Stimulated activated CD8-positive, alpha-beta memory T cell treated with anti-CD3 and anti-CD28 coated beads, Interleukin-15, amount 100 ng/mL, for 24 hours (primary cell): Measurements from ENCODE around the gene FBXW8.

ENCODE experiments used
- DNase-seq: peaks from one replicate; pipeline ENCODE4 v3.0.0-alpha.2; 2020; ENCODE audit warnings: low read depth

The FBXW8 gene

DNA sequence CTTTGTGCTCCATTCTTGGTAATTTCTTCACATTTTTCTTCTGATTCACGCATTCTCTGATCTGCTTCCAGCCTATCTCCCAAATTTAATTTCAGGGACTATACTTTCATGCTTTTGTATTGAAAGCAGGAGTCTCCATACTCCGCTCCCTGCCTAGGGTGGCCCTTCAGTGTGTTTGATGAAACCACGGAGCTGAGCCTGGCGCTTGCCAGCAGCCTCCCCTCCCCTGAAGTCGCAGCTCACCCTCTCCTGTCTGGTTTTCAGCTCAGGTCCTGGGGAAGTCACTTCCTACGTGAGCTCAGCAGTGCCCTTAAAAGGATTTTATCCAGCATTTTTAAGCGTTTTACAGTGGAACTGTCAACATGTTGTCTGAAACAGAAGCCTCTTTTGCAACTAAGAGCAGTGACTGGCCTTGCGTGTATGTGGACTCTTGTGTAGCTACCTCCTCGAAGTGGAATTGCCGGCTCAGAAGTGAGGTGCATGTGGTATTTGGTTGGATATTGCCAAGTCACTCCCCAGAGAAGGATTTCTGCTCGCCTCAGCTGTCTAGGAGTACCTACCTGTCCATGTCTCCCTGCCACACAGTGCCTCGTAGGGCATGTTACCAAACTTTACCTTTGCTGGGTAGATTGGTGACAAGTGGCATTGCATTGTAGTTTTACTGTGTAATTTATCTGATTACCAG is 109.9 kb downstream of the FBXW8 start:
- no peak for DNase-seq

- no peak for DNase-seq
Observed at GRCh38 chr12:117022465-117022864, 111.7 kb downstream of the FBXW8 start.

GRCh38 chr12:117023998-117024960 is 113.5 kb downstream of the FBXW8 start:
- no peak for DNase-seq

- DNase-seq, result no peak
Observed at GRCh38 chr12:117024961-117025480, 114.3 kb downstream of the FBXW8 start.

DNA sequence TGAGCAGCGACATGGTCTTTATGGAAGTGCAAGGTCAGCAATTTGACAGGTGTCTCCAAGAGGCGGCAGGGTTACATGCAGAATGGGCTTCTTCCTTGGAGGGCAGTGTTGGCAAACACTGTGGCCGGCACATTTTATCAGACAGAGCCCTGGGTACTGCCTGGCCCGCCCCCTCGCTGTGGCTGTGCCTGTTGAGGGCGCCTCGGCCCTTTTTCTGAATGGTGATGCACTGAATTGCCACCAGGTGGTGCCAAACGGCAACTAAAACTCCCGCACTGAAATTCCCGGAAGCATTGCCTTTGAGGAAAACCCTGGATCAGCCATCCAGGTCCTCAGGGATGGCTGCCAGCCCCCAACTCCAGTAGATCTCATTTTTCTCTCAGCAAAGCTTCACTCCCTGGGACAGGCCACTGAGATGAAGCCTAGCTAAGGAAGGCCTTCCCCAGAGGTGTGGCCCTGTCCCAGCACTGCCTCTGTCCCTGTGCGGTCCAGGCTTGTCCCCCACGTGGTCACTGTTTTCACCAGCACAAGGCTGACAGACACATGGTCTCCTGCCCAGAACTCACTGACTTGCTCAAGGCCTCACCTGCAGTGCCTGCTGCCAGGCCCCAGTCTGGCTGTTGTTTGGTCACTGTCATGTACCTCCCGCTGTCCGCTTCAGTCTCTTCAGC is 114.9 kb downstream of the FBXW8 start:
- DNase-seq, result peak; percentile 26

GRCh38 chr12:117026343-117026742 is 115.6 kb downstream of the FBXW8 start:
- no peak for DNase-seq

GRCh38 chr12:117026921-117027250 is 116.1 kb downstream of the FBXW8 start:
- DNase-seq, result no peak

DNA sequence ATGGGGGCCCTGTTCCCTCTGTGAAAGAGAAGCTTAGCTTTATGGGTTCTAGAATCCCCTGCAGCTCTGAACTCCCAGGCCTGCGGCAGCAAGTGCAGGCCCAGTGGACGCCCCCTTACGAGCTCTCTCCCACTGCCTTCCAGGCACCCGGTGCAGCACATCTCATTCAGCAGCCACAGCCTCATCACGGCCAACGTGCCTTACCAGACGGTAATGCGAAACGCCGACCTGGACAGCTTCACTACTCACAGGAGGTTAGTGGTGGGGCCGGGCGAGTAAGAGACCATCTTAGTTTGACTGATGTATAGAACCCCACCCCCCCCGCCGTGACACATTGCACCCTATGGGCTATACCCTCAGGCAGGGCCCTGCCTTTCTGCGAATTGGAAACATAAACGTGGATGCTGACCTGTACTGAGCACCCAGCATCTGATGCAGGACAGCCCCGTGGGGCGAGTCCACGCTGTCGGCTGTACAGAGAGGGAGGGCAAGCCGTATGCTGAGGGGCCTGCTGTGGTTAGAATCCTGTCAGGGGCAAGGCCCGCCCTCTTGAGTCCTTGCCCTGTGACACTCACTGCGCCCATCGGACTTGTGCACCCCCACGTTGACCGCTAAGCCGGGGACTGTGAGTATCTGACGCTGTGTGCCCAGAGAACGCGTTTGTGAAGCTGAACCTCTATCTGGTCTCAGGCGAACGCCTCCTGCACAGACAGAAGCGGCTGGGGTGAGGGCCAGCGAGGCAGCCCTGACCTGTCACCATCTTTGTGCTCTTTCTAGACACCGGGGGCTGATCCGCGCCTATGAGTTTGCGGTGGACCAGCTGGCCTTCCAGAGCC is 116.7 kb downstream of the FBXW8 start:
- DNase-seq, result no peak

- no peak for DNase-seq
Observed at GRCh38 chr12:117028254-117028653, 117.5 kb downstream of the FBXW8 start.

GRCh38 chr12:117030187-117030900 is 119.6 kb downstream of the FBXW8 start:
- no peak for DNase-seq

GRCh38 chr12:117031843-117032592 is 121.3 kb downstream of the FBXW8 start:
- no peak for DNase-seq

- no peak for DNase-seq
Observed at GRCh38 chr12:117032593-117033381, 122.0 kb downstream of the FBXW8 start.

DNA sequence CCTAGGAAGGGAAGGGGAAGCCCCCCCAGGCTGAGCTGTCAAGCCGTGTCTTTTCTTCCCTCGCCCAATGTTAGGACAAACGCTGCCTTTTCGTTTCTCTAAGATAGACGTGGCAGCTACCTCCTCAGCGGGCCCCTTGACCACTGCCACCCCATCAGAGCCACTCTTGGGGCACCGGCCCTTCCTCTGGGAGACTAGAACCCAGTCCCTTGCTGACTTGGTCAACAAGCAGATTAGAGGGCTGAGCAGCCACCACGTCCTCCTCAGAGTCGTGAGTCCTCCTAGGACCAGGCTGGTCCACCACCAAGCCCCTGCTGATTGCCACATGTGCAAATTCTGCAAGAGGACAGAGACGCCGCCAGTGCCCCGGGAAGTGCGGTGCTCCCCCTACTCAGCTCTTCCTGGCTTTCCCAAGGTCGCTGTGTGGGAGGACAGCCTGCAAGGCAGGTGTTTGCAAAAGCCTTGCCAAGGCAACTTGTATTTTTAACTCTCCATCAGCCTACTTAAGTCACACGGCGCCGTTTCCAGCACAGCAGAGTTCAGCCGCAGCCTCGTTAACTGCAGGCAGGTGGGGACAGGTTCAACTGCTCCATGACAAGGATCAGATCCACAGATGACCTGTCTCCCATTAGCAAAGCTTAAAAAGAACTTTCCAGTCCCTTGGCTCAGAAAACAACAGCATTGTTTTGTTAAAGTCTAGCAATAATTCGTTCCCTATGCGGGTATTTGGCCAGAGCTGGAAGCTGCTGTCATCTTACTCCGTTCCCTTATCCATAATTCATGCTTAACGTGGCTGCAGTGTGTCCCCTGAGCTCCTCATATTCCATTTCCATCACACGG is 122.9 kb downstream of the FBXW8 start:
- no peak for DNase-seq

- no peak for DNase-seq
Observed at GRCh38 chr12:117034249-117034648, 123.5 kb downstream of the FBXW8 start.

GRCh38 chr12:117034701-117035151 is 124.0 kb downstream of the FBXW8 start:
- DNase-seq, result no peak

- DNase-seq, result no peak
Observed at GRCh38 chr12:117035287-117035686, 124.5 kb downstream of the FBXW8 start.

DNA sequence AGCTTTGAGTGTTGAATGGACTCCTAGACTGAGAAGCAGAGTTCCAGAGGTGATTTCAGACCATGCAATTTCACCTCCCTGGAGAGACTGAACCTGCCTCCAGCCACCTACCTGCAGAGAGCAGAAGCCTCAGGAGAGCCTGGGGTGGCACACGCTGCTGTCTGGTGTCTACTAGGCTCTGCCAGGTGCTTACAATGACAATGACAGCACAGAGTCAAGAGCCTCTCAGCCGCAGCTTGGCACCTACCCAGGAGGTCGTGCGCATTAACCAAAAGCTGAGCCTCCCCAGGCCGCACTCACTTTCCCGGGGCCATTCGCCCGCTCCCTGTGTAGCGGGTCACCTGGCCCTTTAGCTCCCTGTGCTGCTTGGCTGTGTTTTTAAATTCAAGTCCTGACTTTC is 125.3 kb downstream of the FBXW8 start:
- DNase-seq, result no peak

DNA sequence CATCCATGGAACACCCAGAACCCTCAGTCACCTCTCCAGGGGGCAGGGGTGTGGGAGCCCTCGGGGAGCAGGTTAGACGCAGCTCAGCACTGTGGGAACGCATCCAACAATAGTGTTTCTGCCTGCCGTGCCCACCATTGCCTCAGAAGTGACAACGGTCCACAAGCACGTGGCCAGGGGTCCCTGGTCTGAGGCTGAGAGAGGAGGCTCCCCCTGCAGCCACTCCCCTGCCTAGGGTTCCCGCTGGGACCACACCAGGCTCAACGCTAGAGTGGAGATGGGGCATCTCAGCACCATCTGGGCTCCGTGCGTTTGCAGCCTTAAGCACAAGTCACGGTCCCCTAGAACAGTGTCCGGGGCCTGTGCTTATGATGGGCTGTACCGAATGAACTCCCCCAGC is 125.8 kb downstream of the FBXW8 start:
- DNase-seq, result no peak
